Testis (tissue), 2 donors: ENCODE data around the gene NHEJ1.

Experiments
- CTCF ChIP-seq, 3 experiments: fragments of 450-650 bp in 2 of 3; fragments of 200-600 bp in 1 of 3; sonication (generic) in 1 of 3; IDR thresholded peaks; one replicate each; pipeline ENCODE4 v1.5.1; 2016 to 2019; ENCODE audit warnings: antibody characterized with exemption in 3 of 3, mild to moderate bottlenecking in 2 of 3, moderate library complexity in 1 of 3
- POLR2A ChIP-seq: fragments of 450-650 bp; IDR thresholded peaks from one replicate; pipeline ENCODE4 v1.6.1; 2017; ENCODE audit warnings: antibody characterized with exemption, mild to moderate bottlenecking, moderate library complexity

GRCh38 chr2:219112062-219112406 lies 48.6 kb downstream of the NHEJ1 start:
- no peak for TF ChIP-seq POLR2A
- no peak for TF ChIP-seq CTCF (IDR thresholded peaks at IDR 0.05)
